ENCODE data around the gene FPR2. TPM values are rescaled to one million over a fixed set of nuclear protein-coding genes. Genes with fewer than 3 reads are reported as not detected.

FPR2 gene
- total and polyA plus RNA-seq, 9 of the 15 experiments (the other 6 are each of a cell fraction or from before 2014, with no cell fraction given): 0.03 to 0.15 (median 0.07) TPM; not detected in 6

- ChIA-PET CTCF (ENCODE audit: low intra/inter-chr PET ratio) (no interaction called here), POLR2A (interaction anchor here (0.6 kb wide), 1 partner anchor 13 kb away, joined by 3 read pairs; no protein-coding TSS in a partner anchor)
- Histone ChIP-seq H4K20me1 (replicated peaks; ENCODE audit: control insufficient read depth, insufficient read depth, low read length) (no peaks in the 10 kb centered on the region), H3K36me3 (ENCODE audit: control insufficient read depth, insufficient read depth, low read length) (no peaks in the 10 kb centered on the region), H3K4me2 (ENCODE audit: insufficient read depth, low read length) (no peak overlapping the region), H3K4me3 (no peak overlapping the region), H3K9me3 (replicated peaks; ENCODE audit: control insufficient read depth, insufficient read depth, low read depth, low read length) (no peaks in the 10 kb centered on the region), H3K27ac (ENCODE audit: extremely low read depth, low read depth, low read length) (no peak overlapping the region), H3K27me3 (ENCODE audit: control insufficient read depth in 2 of 2, insufficient read depth in 2 of 2, low read length in 2 of 2) (no peaks in the 10 kb centered on the region), H3K79me2 (ENCODE audit: control insufficient read depth, insufficient read depth, low read length) (no peaks in the 10 kb centered on the region), H3K4me1 (replicated peaks in 1 of 2; ENCODE audit: control insufficient read depth in 2 of 2, insufficient read depth in 2 of 2, low read length in 2 of 2) (peaks cover 9 to 31% of the 10 kb centered on the region in 2 experiments; a peak in 4 of 5 replicates), H2AFZ (ENCODE audit: low read depth, low read length) (no peak overlapping the region), H3K9me1 (ENCODE audit: control insufficient read depth, insufficient read depth, low read length) (no peaks in the 10 kb centered on the region), H3K9ac (ENCODE audit: insufficient read depth in 1 of 2, low read depth in 2 of 2, low read length in 2 of 2) (no peak overlapping the region)
- TF ChIP-seq CREB1 (IDR thresholded peaks at IDR 0.05) (no peak), CREB1 (CRISPR knock-in tag; IDR thresholded peaks at IDR 0.05) (no peak), MTA1 (IDR thresholded peaks at IDR 0.05; ENCODE audit: borderline replicate concordance) (no peak), CBX8 (IDR thresholded peaks at IDR 0.05; ENCODE audit: borderline replicate concordance, extremely low read depth, low read depth, low read length, poor library complexity, severe bottlenecking) (no peak), LEF1 (IDR thresholded peaks at IDR 0.05) (no peak), MECOM (CRISPR knock-in tag; IDR thresholded peaks at IDR 0.05) (no peak), NR1H2 (CRISPR knock-in tag; IDR thresholded peaks at IDR 0.05) (no peak), MAX (CRISPR knock-in tag; IDR thresholded peaks at IDR 0.05) (no peak), SNAPC5 (CRISPR knock-in tag; IDR thresholded peaks at IDR 0.05) (no peak)
- ATAC-seq (no peak), FAIRE-seq (no peak), DNase-seq (ENCODE audit: extremely low read depth in 1 of 4, low spot score in 3 of 4) (no peak)
- WGBS (ENCODE audit: insufficient coverage, low coverage, missing lambda C conversion rate): 29% methylated on average over 13 of the region's 15 CpGs
- intact Hi-C loops (cut with micrococcal nuclease) (no loop called here), in situ Hi-C loops (cut with MboI) (no loop called here)
- BruUV-seq (replicated peaks): no TSS peak
Observed at GRCh38 chr19:51724543-51724942, 36.4 kb upstream of the FPR2 start.

Measured in K562 (cell line).